WERI-Rb-1 (cell line): ENCODE results near the gene GINS3.

Experiments used
- DNase-seq: peaks from one replicate; pipeline ENCODE4 v3.0.0-alpha.2; 2020
- H3K27ac ChIP-seq: fragments of 250-450 bp; sonication (Bioruptor Pico); 2 replicates; pipeline ENCODE4 v1.5.1; 2020; ENCODE audit warnings: mild to moderate bottlenecking, moderate library complexity
- H3K27me3 ChIP-seq: fragments of 250-450 bp; sonication (Bioruptor Pico); 2 replicates; pipeline ENCODE4 v1.5.1; 2021; ENCODE audit warnings: mild to moderate bottlenecking, low read depth, moderate library complexity; ENCODE audit not compliant: insufficient read depth, severe bottlenecking
- H3K36me3 ChIP-seq: fragments of 250-450 bp; sonication (Bioruptor Pico); 2 replicates; pipeline ENCODE4 v1.5.1; 2020; ENCODE audit warnings: mild to moderate bottlenecking, moderate library complexity
- H3K4me3 ChIP-seq: 2 replicates; pipeline ENCODE4 v1.5.1; 2011; ENCODE audit warnings: low read depth, mild to moderate bottlenecking, control low read depth, low read length
- H3K9me3 ChIP-seq: fragments of 250-450 bp; sonication (Bioruptor Pico); 2 replicates; pipeline ENCODE4 v1.5.1; 2021; ENCODE audit warnings: mild to moderate bottlenecking, moderate library complexity; ENCODE audit not compliant: severe bottlenecking
- CTCF ChIP-seq: IDR thresholded peaks from 2 replicates; pipeline ENCODE4 v1.5.1; 2011; ENCODE audit warnings: low read depth, mild to moderate bottlenecking, control low read depth, inconsistent platforms, low read length

Gene GINS3

GRCh38 chr16:58444265-58444664 is 52.0 kb downstream of the GINS3 start:
- Histone ChIP-seq H3K4me3 (no peak overlapping the region), H3K36me3 (no peaks in the 10 kb centered on the region), H3K9me3 (no peaks in the 10 kb centered on the region), H3K27ac (no peak overlapping the region), H3K27me3 (no peaks in the 10 kb centered on the region)
- no peak for DNase-seq
- no peak for TF ChIP-seq CTCF

- no peak for DNase-seq
- H3K4me3 ChIP-seq, result no peak overlapping the region
- TF ChIP-seq CTCF, result no peak
- H3K27ac ChIP-seq, result no peak overlapping the region
- no peaks in the 10 kb centered on the region for H3K27me3 ChIP-seq
- no peaks in the 10 kb centered on the region for H3K36me3 ChIP-seq
- H3K9me3 ChIP-seq, result no peaks in the 10 kb centered on the region
Measured at GRCh38 chr16:58448890-58449289, 56.6 kb downstream of the GINS3 start.

- H3K27ac ChIP-seq, result no peak overlapping the region
- DNase-seq, result no peak
- H3K27me3 ChIP-seq, result no peaks in the 10 kb centered on the region
- no peaks in the 10 kb centered on the region for H3K36me3 ChIP-seq
- no peak overlapping the region for H3K4me3 ChIP-seq
- no peak for TF ChIP-seq CTCF
- H3K9me3 ChIP-seq, result no peaks in the 10 kb centered on the region
Measured at GRCh38 chr16:58449306-58449705, 57.0 kb downstream of the GINS3 start.

GRCh38 chr16:58449768-58450167 is 57.5 kb downstream of the GINS3 start:
- DNase-seq, result no peak
- Histone ChIP-seq H3K27me3 (no peaks in the 10 kb centered on the region), H3K36me3 (no peaks in the 10 kb centered on the region), H3K9me3 (no peaks in the 10 kb centered on the region), H3K27ac (no peak overlapping the region), H3K4me3 (no peak overlapping the region)
- TF ChIP-seq CTCF, result no peak

GRCh38 chr16:58450590-58450989 is 58.3 kb downstream of the GINS3 start:
- no peak overlapping the region for H3K4me3 ChIP-seq
- no peak overlapping the region for H3K27ac ChIP-seq
- no peaks in the 10 kb centered on the region for H3K27me3 ChIP-seq
- no peak for DNase-seq
- no peaks in the 10 kb centered on the region for H3K9me3 ChIP-seq
- no peaks in the 10 kb centered on the region for H3K36me3 ChIP-seq
- no peak for TF ChIP-seq CTCF

GRCh38 chr16:58451265-58451689 is 59.0 kb downstream of the GINS3 start:
- no peak for TF ChIP-seq CTCF
- Histone ChIP-seq H3K9me3 (no peaks in the 10 kb centered on the region), H3K27ac (no peak overlapping the region), H3K36me3 (no peaks in the 10 kb centered on the region), H3K27me3 (no peaks in the 10 kb centered on the region), H3K4me3 (no peak overlapping the region)
- DNase-seq, result no peak
